Stimulated activated CD8-positive, alpha-beta memory T cell treated with anti-CD3 and anti-CD28 coated beads, Interleukin-4, amount 100 ng/mL, for 1 hour (primary cell): Measurements from ENCODE around the gene MYRF.

Experiments used
- DNase-seq, 2 donors: peaks; one replicate each; pipeline ENCODE4 v3.0.0-alpha.2; 2020; ENCODE audit warnings: low read depth in 2 of 2, low spot score in 1 of 2

MYRF gene

GRCh38 chr11:61774411-61774810 is 22.0 kb downstream of the MYRF start:
- no peak for DNase-seq

- no peak for DNase-seq
Measured at GRCh38 chr11:61775106-61775505, 22.7 kb downstream of the MYRF start.

GRCh38 chr11:61775606-61776554 is 23.4 kb downstream of the MYRF start:
- DNase-seq = no peak

GRCh38 chr11:61776561-61777075 is 24.2 kb downstream of the MYRF start:
- no peak for DNase-seq

GRCh38 chr11:61777234-61778090 is 25.0 kb downstream of the MYRF start:
- DNase-seq = peak in 1 of 2 donors; percentile 42

- no peak for DNase-seq
Measured at GRCh38 chr11:61778357-61778886, 26.0 kb downstream of the MYRF start.

- no peak for DNase-seq
Measured at GRCh38 chr11:61778920-61779650, 26.6 kb downstream of the MYRF start.

GRCh38 chr11:61779666-61780525 is 27.5 kb downstream of the MYRF start:
- no peak for DNase-seq

- no peak for DNase-seq
Measured at GRCh38 chr11:61780581-61781162, 28.2 kb downstream of the MYRF start.

GRCh38 chr11:61781585-61781984 is 29.1 kb downstream of the MYRF start:
- DNase-seq = no peak

- no peak for DNase-seq
Measured at GRCh38 chr11:61782299-61782698, 29.9 kb downstream of the MYRF start.

- no peak for DNase-seq
Measured at GRCh38 chr11:61782841-61783240, 30.4 kb downstream of the MYRF start.

GRCh38 chr11:61783717-61784505 is 31.5 kb downstream of the MYRF start:
- DNase-seq = no peak

- DNase-seq = no peak
Measured at GRCh38 chr11:61784506-61784805, 32.0 kb downstream of the MYRF start.

GRCh38 chr11:61785837-61786402 is 33.5 kb downstream of the MYRF start:
- DNase-seq = no peak

- no peak for DNase-seq
Measured at GRCh38 chr11:61787928-61788491, 35.6 kb downstream of the MYRF start.

GRCh38 chr11:61791737-61792309 is 39.4 kb downstream of the MYRF start:
- DNase-seq = no peak
